Smooth muscle cell (in vitro differentiated cells): ENCODE results near the gene LIN7B. TPM values are rescaled to one million over a fixed set of nuclear protein-coding genes. Genes with fewer than 3 reads are reported as not detected.
A peak's percentile ranks its signal among the peaks of the same experiment; 100 is the strongest.

Source experiments
- DNase-seq: peaks from one replicate; lab custom pipeline; 2025; ENCODE audit not compliant: unreplicated experiment; lab: John Stamatoyannopoulos, UW
- H2AFZ ChIP-seq: fragments of 200-600 bp; sonication (generic); 2 replicates; pipeline ENCODE4 v1.6.0; 2016; ENCODE audit warnings: antibody characterized with exemption, low read depth, mild to moderate bottlenecking
- H3F3A ChIP-seq: fragments of 200-600 bp; sonication (generic); 2 replicates; pipeline ENCODE4 v1.6.0; 2017; ENCODE audit warnings: antibody characterized with exemption, low read depth
- H3K27ac ChIP-seq: fragments of 200-600 bp; sonication (generic); 2 replicates; pipeline ENCODE4 v1.5.1; 2016; ENCODE audit warnings: low read depth, mild to moderate bottlenecking
- H3K27me3 ChIP-seq: fragments of 200-600 bp; sonication (generic); 2 replicates; pipeline ENCODE4 v1.6.1; 2016; ENCODE audit warnings: low read depth, mild to moderate bottlenecking
- H3K36me3 ChIP-seq: fragments of 200-600 bp; sonication (generic); 2 replicates; pipeline ENCODE4 v1.5.1; 2016; ENCODE audit warnings: low read depth
- H3K4me1 ChIP-seq: fragments of 200-600 bp; sonication (generic); 2 replicates; pipeline ENCODE4 v1.5.1; 2016; ENCODE audit warnings: low read depth
- H3K4me2 ChIP-seq: fragments of 200-600 bp; sonication (generic); 2 replicates; pipeline ENCODE4 v1.6.0; 2016; ENCODE audit warnings: mild to moderate bottlenecking
- H3K4me3 ChIP-seq: fragments of 200-600 bp; sonication (generic); 2 replicates; pipeline ENCODE4 v1.5.1; 2016; ENCODE audit warnings: mild to moderate bottlenecking
- H3K79me2 ChIP-seq: fragments of 200-600 bp; sonication (generic); 2 replicates; pipeline ENCODE4 v1.6.0; 2016; ENCODE audit warnings: low read depth, mild to moderate bottlenecking
- H3K9ac ChIP-seq: fragments of 200-600 bp; sonication (generic); 2 replicates; pipeline ENCODE4 v1.6.0; 2016; ENCODE audit warnings: low read depth
- H3K9me3 ChIP-seq: fragments of 200-600 bp; sonication (generic); replicated peaks from 2 replicates; pipeline ENCODE4 v1.5.1; 2016; ENCODE audit warnings: low read depth
- H4K20me1 ChIP-seq: fragments of 200-600 bp; sonication (generic); 2 replicates; pipeline ENCODE4 v1.6.0; 2016; ENCODE audit warnings: low read depth
- WGBS: methylation state at CpG from one replicate; pipeline ENCODE4 v1.1.7; 2016; ENCODE audit warnings: low lambda C conversion rate; 5-methylcytosine and 5-hydroxymethylcytosine counted together
- polyA plus RNA-seq: library from polyadenylated mRNA; unstranded; fragments of >200 nt; fragmentation: Nextera tagmentation; extraction: Ambion mirVana; gene quantifications from 2 replicates; pipeline ENCODE4 v1.2.1, GENCODE V29; 2016
- total RNA-seq: library from RNA; depleted of rRNA; stranded (reverse); fragments of >200 nt; gene quantifications from 2 replicates; pipeline ENCODE4 v1.2.3, GENCODE V29; 2014
- TF ChIP-seq, protein P1 (sequence below): fragments of 200-600 bp; sonication (generic); IDR thresholded peaks from 2 replicates; pipeline ENCODE4 v1.5.1; 2017; ENCODE audit warnings: borderline replicate concordance, mild to moderate bottlenecking, antibody characterized with exemption; ENCODE audit not compliant: insufficient read depth, poor library complexity, severe bottlenecking

Gene LIN7B
- 11.7 and 16.5 TPM in 2 replicates for total RNA-seq
- 24.7 and 30.7 TPM in 2 replicates for polyA plus RNA-seq

DNA sequence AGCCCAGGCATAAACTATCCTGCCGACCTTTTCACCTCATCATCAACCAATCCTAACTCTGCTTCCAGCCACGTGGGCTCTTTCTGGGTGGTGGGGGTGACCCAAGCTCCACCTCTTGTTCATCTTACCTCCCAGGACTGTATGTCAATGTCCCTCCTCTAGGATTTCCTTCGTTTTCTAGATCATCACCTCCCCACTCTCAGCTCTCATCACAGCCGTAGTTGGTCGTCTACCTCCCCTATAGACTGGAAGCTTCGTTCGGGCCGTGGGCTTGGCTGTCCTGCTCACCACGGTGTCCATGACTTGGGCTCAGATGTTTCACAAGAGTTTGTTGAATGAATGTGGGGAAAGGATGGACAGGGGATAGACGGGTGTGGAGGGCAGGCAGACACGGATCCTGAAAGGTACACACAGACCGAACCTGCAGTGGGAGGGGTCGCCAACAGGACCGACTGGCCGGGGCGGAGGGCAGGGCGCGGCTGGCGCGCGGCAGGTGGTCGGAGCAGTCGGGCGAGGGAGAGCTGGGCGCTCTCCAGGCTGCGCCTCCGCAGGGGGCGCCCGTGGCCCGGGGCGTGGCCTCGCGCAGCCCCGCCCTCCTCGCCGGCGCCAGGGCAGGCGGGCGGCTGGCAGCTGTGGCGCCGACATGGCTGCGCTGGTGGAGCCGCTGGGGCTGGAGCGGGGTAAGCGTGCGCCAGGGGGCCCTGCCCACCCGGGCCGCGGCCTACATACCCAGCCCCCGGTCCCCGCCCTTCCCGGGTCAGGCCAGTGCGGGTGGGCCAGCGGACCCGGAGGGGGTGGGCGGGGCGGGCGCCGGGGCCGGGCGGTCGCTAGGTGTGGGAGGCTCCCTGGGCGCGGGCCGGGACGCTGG lies at the start of gene LIN7B:
LIN7B (plus strand) TSS at position 609 of the 868 bp plus-strand sequence; CDS start at position 644, 35 bp downstream.
- Histone ChIP-seq H3K9me3 (no peaks in the 10 kb centered on the region), H3K4me1 (peaks cover 11% of the 10 kb centered on the region), H3F3A (peaks cover 24% of the 10 kb centered on the region), H3K9ac (peak within 1 kb of the TSS; percentile 33), H3K4me2 (peak within 1 kb of the TSS; percentile 87), H3K27me3 (no peaks in the 10 kb centered on the region), H3K36me3 (no peaks in the 10 kb centered on the region), H3K4me3 (peak within 1 kb of the TSS; percentile 71), H3K27ac (no peak within 1 kb of the TSS), H4K20me1 (peaks cover 20% of the 10 kb centered on the region), H2AFZ (peak within 1 kb of the TSS; percentile 68), H3K79me2 (no peaks in the 10 kb centered on the region)
- TF ChIP-seq, protein P1, sequence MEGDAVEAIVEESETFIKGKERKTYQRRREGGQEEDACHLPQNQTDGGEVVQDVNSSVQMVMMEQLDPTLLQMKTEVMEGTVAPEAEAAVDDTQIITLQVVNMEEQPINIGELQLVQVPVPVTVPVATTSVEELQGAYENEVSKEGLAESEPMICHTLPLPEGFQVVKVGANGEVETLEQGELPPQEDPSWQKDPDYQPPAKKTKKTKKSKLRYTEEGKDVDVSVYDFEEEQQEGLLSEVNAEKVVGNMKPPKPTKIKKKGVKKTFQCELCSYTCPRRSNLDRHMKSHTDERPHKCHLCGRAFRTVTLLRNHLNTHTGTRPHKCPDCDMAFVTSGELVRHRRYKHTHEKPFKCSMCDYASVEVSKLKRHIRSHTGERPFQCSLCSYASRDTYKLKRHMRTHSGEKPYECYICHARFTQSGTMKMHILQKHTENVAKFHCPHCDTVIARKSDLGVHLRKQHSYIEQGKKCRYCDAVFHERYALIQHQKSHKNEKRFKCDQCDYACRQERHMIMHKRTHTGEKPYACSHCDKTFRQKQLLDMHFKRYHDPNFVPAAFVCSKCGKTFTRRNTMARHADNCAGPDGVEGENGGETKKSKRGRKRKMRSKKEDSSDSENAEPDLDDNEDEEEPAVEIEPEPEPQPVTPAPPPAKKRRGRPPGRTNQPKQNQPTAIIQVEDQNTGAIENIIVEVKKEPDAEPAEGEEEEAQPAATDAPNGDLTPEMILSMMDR: peak; percentile 37
- DNase-seq: peak; percentile 77
- WGBS: 8% methylated on average over 25 of the region's 66 CpGs

- Histone ChIP-seq H3K9ac (peak within 1 kb of the TSS; percentile 39), H3K36me3 (no peaks in the 10 kb centered on the region), H3K4me1 (peaks cover 16% of the 10 kb centered on the region), H2AFZ (no peak within 1 kb of the TSS), H3K9me3 (no peaks in the 10 kb centered on the region), H3K27me3 (no peaks in the 10 kb centered on the region), H3K27ac (peak within 1 kb of the TSS; percentile 4), H3K4me3 (peak within 1 kb of the TSS; percentile 53), H3F3A (no peaks in the 10 kb centered on the region), H3K4me2 (peak within 1 kb of the TSS; percentile 81), H4K20me1 (peaks cover 6% of the 10 kb centered on the region), H3K79me2 (no peaks in the 10 kb centered on the region)
- DNase-seq: peak; percentile 60
- TF ChIP-seq, protein P1: no peak
- WGBS: 12% methylated on average over 8 of the region's 53 CpGs
Measured at GRCh38 chr19:49064768-49065611, 49.2 kb upstream of the LIN7B start, which contains the start of gene NTF4. NTF4 (minus strand) TSS chr19:49064818; CDS start chr19:49061997, 2,821 bp downstream.

DNA sequence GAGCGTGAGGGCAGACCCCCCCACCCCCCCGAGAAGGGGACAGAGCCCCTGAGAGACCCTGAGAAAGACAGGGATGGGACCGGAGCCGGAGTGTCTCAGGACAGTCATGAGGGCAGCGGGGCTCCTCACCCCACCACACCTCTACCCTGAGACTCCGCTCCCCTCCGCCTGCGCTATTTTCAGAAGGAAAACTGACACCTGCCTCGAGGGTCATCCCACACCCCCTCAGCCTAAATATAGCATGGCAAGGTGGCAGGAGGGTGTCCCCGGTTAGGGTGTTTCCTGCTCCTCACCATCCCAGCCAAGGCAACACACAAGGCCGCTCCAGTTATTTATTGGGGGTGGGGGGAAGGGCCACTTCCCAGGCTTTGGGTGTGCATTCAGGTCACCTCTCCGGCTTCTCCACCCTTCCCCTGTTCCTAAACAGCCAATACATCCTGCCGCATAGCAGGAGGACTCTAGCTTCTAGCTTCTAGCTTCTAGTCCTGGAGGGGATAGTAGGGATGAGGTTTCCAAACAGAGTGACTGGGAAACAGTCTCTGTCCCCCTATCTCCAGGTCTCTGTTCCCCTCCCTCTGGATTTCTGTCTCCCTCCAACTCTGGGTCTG lies 48.2 kb upstream of the LIN7B start:
- TF ChIP-seq, protein P1: no peak
- WGBS: 84% methylated on average over 11 of the region's 13 CpGs

More for the DNA sequence above, 48.2 kb upstream of the LIN7B start:
- no peak overlapping the region for H3K27ac ChIP-seq
- no peak overlapping the region for H3K4me2 ChIP-seq
- no peaks in the 10 kb centered on the region for H4K20me1 ChIP-seq
- peaks cover 2% of the 10 kb centered on the region for H3K27me3 ChIP-seq
- no peaks in the 10 kb centered on the region for H3F3A ChIP-seq
- H3K79me2 ChIP-seq: no peaks in the 10 kb centered on the region
- no peaks in the 10 kb centered on the region for H3K9me3 ChIP-seq
- H3K9ac ChIP-seq: no peak overlapping the region
- peaks cover 16% of the 10 kb centered on the region for H3K4me1 ChIP-seq
- no peak overlapping the region for H3K4me3 ChIP-seq
- no peak overlapping the region for H2AFZ ChIP-seq
- H3K36me3 ChIP-seq: no peaks in the 10 kb centered on the region
- no peak for DNase-seq
